GM21723 (cell line): Measurements from ENCODE around the gene PPM1L.
"Not testable (repeated sequence)": the region's sequence is repeated elsewhere in the genome, so short reads cannot be mapped to it uniquely, and the experiment has no call there.

Experiments
- ATAC-seq: cut with Tn5 transposase; IDR thresholded peaks from one replicate; pipeline ENCODE4 v1.9.1; 2021; ENCODE audit warnings: mild to moderate bottlenecking, moderate library complexity; ENCODE audit not compliant: unreplicated experiment

PPM1L gene

DNA sequence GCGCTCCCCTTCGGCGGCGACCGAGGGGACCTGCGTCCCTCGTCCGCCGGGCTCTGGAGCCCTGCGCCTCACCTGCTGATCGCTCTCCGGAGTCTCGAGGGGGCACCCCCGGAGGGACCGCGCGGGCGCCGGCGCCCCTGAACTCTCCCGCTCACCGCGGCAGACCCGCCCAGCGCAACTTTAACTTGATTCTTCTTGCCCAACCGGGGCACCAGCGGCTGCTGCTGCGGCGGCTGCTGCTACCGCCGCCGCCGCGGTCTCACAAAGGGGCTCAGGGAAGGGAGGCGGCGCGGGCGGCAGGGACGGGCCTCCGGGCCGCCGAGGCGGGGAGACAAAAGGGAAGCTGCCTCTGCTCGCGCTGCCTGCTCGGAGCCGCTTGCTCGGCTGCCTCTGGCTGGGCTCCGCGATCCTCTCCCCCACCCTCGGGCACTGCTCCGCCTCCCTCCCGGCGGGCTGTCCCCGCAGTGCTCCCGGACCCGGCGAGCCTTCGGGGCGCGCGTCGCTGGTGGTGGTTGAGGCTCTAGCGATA lies at the start of gene PPM1L:
Gene PPM1L, plus strand, starts transcription at position 456 of the 529 bp plus-strand sequence.
- ATAC-seq = peak; percentile 52

DNA sequence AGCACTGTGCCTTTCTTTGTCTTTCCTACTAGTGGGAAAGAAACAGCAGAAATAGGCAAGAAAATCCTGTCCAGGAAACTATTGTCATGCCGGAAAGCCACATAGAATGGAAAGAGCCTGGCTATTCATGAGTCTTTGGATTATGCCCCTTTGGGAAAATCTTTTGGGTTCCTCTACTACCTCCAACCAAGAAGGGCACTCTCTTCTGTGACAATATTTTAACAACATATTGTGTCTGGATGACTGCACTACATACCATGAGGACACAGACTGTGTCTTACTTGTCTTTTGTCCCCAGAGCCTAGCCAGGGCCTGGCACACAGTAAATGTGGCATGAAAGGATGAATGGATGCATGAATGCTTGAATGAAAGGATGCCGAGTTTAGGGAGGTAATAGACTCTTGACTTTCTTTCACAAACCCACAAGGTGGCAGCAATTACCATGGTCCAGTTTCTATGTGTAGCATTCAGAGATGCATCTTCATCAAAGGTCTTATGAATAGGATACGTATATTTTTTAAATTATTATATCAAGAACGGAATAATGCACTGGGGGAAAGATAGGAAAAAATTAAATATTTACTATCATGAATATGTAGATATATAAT lies 48.7 kb upstream of the PPM1L start:
- ATAC-seq = peak; percentile 72

DNA sequence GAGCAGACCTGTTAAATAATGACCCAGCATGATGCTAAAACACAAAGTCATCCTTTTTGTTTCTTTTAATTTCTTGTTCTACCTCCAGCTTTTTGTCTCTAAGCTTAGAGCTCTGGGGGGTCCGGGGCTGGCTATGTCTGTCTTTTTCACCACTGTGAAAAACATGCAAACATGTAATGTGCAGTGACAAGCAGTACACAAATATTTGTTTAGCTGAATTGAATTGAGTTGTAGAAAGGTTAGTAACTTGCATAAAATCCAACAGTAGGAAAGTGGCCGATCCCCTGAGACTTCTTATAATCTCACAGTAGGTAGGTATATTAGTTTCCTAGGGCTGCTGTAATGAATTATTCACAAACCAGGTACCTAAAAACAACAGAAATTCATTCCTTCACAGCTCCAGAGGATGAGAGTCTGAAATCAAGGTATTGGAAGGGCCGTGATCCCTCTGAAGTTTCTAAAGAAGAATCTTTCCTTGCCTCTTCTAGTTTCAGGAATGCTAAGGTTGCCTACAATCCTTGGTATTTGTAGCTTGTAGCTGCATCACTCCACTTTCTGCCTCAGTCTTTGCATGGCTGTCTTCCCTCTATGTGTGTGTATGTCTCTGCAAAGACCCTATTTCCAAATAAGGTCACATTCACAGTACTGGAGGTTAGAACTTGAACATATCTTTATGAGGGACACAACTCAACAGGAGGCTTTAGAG lies 46.4 kb upstream of the PPM1L start:
- no peak for ATAC-seq

DNA sequence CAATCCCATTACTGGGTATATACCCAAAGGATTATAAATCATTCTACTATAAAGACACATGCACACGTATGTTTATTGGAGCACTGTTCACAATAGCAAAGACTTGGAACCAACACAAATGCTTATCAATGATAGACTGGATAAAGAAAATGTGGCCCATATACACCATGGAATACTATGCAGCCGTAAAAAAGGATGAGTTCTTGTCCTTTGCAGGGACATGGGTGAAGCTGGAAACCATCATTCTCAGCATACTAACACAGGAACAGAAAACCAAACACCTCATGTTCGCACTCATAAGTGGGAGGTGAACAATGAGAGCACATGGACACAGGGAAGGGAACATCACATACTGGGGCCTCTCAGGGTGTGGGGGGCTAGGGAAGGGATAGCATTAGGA lies 42.9 kb upstream of the PPM1L start:
- not testable (repeated sequence) for ATAC-seq

DNA sequence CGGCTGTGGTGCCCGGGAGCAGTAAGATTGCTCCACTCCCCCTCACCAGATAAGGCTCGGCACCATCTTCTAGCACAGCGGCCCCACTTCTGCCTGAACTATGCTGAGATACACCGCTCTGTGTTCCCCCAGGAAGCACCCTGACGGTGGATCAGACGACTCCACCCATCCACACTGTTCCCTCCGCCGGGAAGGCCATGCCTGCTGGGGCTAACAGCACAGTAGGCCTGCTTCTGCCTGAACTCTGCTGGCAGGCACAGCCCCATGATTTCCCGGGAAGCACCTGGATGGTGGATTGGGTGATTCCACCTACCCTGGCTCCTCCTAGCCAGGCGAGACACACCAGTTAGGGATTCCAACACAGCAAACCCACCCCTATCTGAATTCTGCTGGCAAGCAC lies 36.3 kb upstream of the PPM1L start:
- ATAC-seq = no peak

DNA sequence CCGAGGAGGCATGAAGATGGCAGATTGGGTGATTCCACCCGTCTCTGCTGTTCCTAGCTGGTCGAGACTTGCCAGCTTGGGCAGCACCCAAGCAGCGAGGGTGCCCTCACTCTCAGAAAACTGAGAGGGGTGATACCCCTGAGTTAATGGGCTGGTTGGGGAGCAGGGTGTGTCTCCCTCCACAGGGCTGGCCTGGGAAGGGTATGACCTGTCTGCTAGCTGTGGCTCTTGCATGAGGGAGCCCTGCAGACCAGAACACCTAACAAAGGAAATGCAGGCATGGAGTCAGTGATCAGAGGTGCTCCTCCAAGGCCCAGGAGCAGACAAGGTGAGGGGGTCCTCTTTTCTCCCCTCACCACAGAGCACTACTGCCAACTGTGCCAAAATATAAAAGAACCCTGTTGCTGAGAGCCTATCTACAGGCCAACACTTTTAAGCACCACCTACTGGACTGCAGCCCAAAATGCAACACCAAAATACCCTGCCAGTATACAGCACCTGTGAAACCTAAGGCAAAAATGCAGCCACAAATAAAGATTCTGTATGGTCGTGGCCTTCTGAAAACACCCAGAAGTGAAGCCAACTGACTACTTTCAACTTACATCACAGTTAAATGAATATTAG lies 35.8 kb upstream of the PPM1L start:
- peak; percentile 65 for ATAC-seq

DNA sequence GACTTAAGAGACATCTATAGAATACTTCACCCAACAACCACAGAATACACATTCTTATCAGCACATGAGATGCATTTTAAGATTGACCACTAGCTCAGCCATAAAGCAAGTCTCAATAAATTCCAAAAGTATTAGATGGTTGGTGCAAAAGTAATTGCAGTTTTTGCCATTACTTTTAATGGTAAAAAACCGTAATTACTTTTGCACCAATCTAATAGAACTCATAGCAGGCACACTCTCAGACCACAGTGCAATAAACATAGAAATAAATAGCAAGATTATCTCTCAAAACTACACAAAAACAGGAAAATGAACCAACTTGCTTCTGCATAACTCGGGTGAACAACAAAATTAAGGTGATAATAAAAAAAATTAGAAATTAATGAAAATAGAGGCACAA lies 33.7 kb upstream of the PPM1L start:
- ATAC-seq = no peak

DNA sequence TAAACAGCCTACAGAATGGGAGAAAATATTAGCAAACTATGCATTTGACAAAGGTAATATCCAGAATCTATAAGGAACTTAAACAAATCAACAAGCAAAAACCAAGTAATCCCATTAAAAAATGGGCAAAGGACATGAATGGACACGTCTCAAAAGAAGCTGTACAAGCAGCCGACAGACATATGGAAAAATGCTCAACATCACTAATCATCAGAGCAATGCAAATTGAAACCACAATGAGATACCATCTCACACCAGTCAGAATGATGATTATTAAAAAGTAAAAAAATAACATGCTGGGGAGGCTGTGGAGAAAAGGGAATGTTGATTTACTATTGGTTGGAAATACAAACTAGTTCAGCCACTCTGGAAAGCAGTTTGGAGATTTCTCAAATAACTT lies 30.7 kb upstream of the PPM1L start:
- ATAC-seq = no peak

DNA sequence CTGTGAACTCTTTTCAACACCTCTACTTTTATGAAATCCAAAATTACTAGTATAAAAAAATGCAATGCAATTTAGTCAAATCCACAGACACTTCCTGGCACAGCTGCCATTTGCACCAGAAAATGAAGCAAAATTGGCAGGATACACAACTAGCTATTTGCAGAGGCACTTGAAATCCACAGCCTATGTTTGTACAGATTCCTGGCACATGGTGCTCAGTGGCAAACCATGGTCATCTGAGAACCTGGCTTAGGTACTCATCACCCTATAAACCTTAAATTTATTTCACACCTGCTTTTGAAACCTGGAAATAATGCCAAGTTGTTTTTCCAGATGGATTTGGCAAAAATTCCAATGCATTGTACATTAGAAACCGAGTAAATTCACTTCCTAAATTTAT lies 20.2 kb upstream of the PPM1L start:
- ATAC-seq = no peak

DNA sequence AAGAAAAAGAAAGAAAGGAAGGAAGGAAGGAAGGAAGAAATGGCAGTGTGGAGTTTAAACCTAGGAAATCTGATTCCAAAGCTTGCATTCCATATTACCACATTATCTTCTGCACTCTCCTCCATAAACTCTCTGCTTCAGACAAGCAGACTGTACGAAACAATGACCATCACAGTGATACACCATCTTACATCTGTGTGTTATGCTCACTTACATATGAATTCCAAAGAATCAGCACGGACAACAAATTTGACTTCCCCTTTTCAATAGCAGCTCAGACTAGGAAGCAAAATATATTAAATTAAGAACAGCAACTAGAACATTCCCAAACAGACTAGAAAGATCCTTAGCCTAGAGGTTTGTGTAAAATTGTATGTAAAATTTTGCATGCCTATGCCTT lies 18.0 kb upstream of the PPM1L start:
- ATAC-seq = no peak

DNA sequence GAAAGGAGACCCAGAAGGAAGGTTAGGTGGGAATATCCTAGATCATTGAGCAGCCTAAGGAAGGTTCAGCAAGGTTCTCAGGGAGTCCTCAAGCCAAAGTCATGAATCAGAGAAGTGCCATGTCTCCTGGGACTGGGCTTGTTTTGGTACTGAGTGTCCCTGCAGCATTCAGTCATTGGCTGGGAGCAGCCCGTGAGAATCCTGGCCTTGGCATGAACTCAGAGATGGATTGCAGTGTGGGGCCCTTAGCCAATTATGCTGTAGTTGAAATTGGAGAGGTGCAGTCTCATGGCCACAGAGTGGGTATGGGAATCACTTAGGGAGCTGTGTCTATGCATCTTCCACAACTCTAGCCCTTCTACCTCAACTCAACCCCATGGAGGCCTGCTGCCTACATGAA lies 17.0 kb upstream of the PPM1L start:
- no peak for ATAC-seq

DNA sequence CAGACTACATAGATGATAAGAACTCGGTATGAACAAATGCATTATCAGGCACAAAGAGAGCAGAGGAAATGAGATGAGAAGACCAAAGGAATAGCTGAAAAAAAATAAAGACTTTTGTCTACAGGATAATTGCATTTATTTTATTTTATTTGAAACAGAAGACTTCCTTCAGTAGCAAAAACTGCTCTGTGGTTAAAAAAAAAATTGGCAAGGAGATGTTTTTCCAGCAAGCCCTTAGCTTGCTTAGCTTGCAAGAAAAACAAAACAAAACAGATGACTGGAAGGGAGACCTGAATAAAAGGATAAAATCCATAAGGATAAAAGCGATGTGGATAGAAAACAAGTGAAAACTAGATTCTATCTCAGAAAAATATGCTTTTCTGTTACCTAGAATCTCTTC lies 9.1 kb upstream of the PPM1L start:
- no peak for ATAC-seq

DNA sequence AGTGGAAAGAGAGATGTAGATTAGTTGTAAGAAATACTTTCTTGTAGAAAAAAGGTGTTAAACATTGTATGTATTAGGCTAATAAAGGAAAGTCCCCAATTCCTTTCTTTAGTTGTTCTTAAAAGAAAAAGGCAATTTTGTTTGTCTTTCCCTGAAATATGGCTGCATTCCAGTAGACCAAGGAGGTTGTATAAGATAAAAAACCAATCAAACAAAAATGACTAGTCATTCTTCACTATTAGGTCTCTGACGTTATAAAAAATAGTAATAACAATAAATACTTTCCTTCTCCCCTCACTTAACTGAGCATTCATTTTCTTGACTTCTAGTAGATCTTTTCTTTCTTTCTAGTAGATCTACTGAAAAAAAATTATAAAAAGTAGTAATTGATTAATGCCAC lies 8.6 kb upstream of the PPM1L start:
- ATAC-seq = no peak

DNA sequence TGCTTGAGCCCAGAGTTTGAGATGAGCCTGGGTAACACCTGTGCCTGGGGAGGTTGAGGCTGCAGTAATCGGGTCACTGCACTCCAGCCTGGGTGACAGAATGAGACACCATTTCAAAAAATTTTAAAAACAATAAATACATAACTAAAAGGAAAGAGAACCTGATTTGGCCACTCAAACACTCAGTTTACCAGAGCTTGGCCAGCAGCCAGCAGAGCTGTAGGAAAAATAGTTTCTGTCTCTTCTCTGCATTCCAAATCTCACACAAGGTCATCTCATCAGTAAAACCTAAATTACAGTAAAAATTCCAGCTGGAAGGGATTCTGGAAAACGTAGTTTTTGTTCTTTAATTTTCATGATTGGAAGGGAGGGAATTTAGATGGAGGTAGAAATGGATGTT lies 7.8 kb upstream of the PPM1L start:
- ATAC-seq = no peak

DNA sequence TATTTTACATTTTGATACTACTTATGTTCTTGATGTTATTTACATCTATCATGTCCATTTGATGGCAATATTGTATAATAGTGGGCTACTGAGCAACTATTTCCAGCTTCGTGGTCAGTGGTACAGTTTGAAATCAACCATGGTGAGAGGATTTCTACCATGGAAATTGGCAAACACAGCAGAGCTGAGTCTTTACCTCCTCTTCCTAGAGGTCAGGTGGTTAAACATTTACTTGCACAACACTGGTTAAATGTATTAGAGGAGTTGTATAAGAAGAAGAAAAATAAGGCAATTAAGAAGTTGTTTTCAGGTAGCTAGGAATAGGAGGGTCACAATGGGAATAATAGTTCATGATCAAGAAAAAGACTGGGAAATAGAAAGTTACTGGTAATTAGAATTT lies 7.2 kb upstream of the PPM1L start:
- no peak for ATAC-seq

DNA sequence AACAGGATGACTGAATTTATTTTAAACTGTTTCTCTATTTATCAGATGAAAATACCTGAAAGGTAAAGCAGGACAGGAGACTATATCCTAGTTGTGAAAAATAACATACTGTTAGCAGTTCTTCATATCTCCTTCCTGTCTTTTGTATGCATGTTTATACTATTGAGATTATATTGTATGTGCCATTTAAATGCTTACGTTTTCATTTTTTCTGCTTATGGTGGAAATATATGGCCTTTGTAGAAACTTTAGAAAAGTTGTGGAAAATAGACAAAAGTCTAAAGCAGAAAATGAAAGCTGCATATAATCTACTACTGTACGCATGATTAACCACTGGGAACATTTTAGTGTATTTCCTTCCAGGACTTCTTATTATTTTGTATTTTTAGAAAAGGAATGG lies 2.1 kb upstream of the PPM1L start:
- no peak for ATAC-seq

DNA sequence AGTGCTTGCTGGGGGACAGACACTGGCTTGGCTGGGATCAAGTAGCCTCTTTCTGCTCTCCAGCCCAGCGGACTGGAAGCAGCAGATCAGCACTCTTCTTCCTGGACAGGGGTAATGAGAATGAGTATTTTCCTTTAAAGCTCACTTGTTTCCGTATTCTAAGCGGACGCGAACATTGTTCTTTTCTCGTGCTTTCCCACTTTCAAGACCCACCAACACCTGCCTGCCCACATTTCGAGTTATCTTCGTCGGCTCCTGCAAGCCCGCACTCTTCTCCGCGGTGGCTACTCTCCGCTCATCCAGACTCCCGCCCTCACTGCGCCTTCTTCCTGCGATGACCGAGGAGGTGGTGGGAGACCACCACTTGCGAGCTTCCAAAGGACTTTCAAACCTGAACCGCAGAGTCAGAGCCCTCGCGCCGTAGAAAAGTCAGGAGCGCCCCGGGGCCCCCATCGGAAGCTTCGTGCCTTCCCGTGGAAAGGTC lies 1.6 kb upstream of the PPM1L start:
- ATAC-seq = no peak

DNA sequence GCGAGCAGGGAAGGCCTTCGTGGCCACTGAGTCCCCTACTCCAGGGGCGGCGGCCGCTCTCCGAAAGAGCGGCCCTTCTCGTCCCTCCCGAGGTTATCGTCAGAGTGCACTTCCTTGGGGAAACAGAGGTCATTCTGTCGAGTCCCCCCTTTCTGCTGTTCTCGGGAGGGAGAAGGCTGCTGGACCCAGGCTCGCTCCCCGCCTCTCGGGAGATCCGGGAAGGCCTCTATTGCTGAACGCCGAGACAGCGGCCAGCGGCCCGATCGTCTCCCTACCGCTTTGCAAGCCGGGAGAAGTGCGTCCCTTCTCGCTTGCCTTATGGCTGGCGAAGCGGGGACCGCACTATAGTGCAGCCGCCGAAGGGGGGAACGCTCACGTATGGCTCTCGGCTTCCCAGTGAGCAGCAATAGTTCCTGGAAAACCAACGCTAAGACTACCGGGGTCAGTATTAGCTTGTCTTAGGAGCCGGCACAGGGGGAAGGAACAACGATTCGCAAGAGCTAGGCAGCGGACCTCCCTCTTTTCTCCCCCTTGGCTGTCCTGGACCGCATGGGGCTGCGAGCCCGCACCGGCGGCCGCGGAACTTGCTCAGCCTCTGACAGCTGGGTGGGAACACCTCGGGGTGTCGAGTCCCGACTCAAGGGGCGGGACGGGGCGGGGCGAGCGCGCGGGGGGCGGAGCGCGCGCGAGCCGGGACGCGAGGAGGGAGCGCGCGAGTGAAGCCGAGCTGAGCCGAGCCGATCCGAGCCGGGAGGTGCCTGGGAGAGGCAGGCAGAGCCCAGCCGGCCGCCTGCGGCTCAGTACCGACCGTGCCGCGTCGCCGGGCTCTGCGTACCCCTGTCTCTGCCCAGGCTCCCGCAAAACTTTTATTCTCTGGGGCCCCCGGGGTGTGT lies 930 bp upstream of the PPM1L start:
- ATAC-seq = peak; percentile 89

DNA sequence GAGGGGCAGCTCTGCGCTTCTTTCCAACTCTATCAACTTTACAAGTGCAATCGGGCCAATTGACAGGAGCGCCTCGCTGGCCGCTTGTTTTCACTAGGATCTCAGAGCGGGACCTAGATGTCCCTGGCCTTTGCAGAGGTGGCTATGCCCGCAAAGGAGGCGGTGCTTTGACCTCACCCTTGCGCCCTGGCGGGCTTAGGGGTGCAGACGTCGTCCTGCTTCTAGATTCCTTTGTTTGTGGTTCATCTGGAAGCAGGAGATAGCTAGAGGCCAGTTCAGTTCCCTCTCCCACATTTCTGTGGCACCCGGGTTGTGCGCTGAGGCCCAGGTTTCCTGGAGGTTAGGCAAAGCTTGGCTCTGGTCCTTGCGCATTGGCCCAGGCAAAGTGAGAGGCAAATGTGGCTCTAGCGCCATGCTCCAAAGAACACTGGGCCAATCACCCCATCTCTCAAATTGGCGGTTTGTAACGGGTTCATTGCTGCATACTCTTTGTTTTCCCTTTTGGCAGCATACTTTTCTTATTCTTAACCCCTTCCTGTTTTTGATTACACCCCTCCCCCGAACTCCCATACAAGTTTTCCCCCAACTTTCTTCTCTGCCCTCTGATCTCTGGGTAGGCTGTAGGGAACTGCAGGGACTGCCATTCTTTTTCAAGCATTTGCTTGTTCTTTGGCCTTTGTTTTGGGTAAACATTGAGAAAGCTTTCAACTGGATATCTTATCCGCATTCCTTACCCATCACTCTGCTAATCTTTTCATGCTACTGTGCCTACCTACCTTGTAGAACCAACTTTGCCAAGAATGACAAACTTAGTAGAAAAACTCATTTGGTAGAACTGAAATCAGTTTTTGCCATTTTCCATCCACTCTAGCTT lies 1.4 kb downstream of the PPM1L start:
- no peak for ATAC-seq

DNA sequence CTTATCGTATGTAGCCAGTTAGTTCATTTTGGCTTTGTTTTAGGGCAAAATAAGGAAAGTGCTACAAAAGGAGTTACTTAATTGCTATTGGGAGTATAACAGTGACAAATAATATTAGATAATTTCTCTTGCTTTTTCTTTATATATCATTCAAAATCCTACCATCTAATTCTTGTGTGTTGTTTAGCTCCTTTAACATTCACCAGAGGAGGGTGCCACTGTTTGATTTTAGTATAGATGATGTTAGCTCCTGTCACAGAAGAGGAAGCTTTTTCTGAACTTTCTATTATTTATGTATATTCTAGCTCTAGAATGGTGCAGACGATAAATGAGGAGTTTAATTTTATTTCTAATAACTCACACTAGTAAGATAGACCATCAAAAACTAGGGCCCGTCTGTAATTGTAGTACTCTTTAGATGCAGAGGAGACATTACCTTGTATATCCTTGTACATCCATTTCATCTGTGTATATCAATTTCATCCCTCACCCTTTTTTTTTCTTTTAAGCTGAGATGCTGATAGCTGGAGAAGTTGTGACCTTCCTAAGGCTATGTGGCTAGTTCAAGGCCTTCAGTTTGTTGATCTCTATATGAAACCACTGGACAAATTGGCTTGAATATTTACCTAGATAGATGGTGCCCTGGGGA lies 3.0 kb downstream of the PPM1L start:
- ATAC-seq = no peak
